ENCODE data around the gene PAWR. TPM values are rescaled to one million over a fixed set of nuclear protein-coding genes. Genes with fewer than 3 reads are reported as not detected.

PAWR gene
- total RNA-seq, result 18.3 and 34.1 TPM in 2 replicates

GRCh38 chr12:79690638-79691510 lies at the start of gene PAWR:
PAWR (minus strand) TSS chr12:79690964; CDS start chr12:79690244, 720 bp downstream.

Other genes with a start within 250 kb of the PAWR start
- gene PPP1R12A, start 244.1 kb upstream of the PAWR start, total RNA-seq, result 158 and 168 TPM in 2 replicates